Inflammatory macrophage treated with lipopolysaccharide for 4 hours (primary cell): Measurements from ENCODE around the gene TTC9.
A peak's percentile ranks its signal among the peaks of the same experiment; 100 is the strongest.

Source experiments
- DNase-seq: peaks from one replicate; pipeline ENCODE4 v3.0.0-alpha.2; 2020

Gene TTC9

DNA sequence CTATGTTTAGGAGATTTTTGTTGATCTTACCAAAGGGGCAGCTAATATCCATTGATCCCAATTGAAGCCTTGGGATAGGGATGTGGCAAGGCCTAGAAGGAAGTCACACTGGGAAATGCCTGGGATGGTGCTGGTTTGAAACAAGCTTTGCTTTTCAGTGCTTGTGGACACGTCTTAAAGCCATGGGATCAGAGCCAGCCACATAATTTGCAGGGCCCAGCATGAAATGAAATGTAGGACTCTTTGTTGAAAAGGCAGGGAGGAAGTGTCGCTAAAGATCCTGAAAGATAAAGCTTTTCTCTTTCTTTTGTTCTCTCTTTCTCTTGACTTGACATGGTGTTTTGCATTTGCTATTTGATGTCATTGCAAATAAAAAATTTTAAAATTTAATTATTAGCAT lies 5.0 kb downstream of the TTC9 start:
- no peak for DNase-seq

DNA sequence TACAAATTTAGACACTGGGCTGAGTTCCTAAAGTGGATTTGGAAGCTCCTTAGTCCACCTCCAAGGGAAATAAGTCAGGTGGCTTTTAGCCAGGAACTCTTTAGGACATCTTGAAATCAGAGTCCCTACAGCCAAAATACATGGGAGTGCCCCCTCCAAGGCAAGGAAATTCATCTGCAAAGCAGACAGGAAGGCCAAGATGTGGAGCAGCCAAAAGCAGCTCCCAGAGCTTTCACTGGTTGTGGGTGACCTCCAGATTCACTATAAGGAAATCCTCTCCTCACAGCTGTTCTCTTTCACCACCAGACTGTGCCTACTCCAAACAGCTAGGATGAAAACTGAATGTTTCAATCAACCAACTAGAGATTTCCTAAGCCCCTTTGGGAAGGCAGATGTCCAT lies 6.6 kb downstream of the TTC9 start:
- no peak for DNase-seq

DNA sequence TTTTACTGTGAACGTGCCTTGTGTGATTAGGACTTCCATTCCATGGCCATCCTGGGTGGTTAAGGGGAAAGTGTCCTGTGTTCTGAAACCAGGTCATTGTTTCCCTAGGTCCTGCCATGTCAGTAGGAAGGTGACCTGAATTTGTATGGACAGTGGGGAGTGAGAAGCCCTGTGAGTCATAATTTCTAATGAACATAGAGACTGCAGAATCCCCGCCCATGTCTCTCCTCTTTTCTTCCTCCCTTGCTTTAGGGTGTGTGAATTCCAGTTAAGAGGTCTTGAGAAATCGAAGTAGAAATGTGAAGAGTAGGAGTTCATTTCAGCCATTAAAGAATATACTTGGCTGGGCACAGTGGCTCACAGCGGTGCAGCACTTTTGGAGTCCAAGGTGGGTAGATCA lies 8.1 kb downstream of the TTC9 start:
- no peak for DNase-seq

DNA sequence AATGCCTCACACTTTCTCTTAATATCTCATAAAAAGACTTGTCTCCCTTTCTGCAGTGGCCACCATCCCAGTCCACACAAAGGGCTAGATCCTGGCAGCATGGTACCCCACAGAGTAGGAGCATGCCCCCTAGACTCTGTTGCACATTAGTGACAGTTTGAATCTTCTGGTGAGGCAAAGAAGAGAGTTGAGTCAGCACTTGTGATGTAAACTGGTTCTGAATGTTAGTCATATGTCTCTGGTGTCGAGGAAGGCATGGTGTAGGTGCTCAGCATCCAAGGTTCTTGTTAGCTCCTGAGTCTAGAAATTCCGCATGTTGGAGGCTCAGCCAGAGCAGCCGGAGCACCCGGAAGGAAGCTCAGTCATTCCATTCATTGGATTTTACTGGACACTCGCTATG lies 9.8 kb downstream of the TTC9 start:
- DNase-seq: no peak

DNA sequence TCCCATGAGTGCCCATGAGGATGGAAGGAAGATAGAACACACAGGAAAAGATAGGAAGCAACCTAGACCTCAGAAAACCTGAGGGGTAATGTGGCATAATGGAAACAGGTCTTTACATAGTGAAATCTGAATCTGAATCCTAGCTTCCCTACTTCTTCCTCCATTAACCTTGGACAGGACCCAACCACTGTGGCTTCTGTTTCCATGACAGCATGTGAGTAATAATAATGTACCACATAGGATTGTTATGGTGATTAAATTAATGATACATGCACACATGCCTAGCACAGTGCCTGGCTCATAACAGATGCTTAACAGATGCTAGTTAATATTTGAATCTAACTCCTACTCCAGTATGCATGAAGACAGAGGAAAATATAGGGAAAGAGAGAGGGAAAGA lies 11.2 kb downstream of the TTC9 start:
- DNase-seq: no peak

DNA sequence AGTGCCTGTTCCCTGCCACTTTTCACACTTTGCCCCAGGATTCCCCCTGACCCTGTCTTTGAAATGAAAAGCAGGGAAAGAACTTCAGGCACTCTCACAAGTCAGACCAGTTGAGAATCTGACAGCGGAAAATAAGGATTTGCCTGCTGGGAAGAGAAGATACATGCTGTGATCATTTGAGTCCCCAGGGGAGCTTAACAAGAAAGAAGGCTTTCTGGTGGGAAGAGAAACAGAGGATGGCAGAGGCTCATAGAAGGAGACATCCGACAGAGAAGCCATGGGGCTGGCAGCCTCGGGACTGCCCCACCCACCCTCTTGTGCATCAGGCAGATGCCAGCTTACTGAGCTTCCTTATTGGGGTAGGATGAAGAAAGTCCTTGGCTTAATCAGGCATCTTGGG lies 11.9 kb downstream of the TTC9 start:
- no peak for DNase-seq

DNA sequence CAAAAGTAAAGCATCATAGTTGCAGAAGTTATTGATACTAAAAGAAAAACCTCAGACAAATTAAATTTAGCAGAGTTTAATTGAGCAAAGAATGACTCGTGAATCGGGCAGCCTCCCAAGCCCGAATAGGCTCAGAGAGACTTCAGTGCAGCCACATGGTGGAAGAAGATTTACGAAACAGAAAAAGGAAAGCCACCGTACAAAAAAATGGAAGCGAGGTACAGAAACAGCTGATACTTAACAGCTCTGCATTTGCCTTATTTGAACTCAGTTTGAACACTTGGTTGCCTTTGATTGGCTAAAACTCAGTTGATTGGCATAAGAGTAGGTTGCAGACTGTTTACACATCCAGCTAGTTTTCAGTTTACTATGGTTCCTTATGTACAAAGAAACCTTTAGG lies 12.9 kb downstream of the TTC9 start:
- DNase-seq: no peak

DNA sequence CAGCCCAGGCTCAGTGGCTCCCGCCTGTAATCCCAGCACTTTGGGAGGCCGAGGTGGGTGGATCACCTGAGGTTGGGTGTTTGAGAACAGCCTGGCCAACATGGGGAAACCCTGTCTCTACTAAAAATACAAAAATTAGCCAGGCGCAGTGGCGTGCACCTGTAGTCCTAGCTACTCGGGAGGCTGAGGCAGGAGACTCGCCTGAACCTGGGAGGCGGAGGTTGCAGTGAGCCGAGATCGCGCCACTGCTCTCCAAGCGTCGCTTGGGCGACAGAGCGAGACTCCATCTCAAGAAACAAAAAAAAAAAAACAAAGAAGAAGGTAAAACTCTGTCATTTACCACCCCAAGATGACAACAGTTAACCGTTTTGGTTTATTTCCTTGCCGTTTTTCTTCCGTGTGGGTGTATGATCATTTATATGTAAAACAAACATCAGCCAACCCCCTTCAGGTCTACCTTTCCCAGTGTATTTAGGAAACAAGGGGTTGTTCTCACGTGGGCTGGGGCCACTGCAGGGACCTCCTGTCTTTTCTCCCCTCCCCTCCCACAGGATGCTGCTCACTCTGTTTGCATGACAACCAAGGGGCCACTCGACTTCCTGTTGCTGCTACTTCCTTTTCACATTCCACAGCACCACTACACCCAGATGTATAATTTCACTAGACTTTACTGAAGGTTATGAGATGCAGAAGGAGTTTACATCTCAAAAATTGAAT lies 13.6 kb downstream of the TTC9 start:
- DNase-seq: peak; percentile 21

DNA sequence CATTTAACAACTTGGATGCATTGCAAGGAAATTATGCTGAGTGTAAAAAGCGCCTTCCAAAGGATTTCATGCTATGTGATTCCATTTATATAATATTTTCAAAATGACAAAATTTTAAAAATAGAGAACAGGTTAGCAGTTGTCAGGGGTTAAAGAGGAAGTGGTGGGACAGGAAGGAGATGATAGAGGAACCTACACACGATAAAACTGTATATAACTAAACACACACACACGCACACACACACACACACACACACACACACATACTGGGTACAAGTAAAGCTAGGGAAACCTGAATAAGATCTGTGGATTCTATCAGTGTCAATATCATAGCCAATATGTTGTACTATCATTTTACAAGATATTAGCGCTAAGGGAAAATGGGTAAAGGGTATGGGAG lies 17.2 kb downstream of the TTC9 start:
- peak; percentile 16 for DNase-seq

DNA sequence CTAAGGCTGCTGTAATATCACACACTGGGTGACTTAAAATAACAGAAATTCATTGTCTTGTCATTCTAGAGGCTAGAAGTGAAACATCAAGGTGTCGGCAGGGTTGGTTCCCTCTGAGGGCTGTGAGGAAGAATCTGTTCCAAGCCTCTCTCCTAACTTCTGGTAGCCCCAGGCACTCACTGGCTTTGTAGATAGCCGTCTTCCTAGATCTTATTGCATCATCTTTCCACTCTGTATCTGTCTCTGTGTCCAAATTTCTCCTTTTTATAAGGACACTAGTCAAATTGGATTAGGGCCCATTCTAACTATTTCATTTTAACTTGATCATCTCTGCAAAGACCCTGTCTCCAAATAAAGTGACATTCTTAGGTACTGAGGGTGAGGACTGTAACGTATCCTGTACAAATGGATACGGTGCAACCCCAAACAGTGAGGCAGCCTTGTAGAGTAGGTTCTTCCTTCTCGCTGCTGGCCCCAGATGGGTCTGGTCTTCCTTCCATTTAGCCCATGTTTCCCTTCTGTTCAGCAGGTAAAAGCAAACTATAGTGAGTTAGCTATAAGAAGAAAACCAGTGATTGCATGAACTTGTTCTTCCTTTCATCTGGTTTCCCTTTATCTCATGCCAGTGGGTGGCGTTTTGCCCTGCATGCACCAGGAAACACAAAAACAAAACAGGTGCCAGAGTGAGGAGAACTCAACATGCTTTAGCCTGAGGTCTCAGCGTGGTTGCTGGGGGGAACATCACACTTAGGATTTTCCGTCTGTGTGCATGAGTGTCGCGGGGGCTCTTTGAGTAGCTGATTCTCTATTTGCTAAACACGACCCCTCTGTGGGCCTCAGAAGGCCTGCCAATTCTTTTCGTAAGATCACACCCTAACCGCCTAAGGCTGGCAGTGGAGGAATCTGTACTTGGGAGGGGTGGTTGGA lies 19.5 kb downstream of the TTC9 start:
- DNase-seq: no peak

DNA sequence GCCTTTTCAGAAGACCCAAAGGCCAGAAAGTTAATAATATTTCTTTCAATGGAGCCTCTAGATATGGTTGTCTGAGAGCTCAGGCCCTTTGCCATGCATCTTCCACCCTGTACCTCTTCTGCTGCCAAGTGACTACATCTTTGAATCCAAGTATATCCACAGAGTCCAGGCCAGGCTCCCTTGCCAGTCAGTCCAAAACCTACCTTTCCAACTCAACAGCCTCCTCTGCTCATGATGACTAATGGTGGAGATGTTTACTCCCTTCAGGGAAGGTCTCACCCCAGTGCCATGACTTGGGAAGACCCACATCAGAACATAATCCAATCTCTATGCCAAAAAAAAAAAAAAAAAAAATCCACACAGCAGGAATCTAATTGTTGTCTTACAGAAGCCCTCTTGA lies 20.4 kb downstream of the TTC9 start:
- DNase-seq: no peak

DNA sequence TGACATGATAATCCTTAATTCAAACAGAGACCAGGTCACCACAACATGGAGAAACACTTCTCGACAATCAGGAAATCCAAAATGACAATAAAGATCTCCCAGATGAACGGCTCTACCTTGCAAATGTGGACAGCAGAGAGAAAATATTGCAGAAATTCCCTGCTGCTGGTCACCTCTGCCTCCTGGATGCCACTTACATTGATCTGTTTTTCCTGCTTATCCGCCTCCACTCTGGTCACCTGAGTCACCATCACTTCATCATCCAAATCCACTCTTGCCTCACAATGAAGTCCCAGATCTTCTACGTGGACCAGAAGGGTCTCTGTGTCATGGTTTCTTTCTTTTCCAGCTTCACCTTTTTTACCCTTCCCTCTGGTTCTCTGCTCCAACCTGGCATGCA lies 21.1 kb downstream of the TTC9 start:
- no peak for DNase-seq

DNA sequence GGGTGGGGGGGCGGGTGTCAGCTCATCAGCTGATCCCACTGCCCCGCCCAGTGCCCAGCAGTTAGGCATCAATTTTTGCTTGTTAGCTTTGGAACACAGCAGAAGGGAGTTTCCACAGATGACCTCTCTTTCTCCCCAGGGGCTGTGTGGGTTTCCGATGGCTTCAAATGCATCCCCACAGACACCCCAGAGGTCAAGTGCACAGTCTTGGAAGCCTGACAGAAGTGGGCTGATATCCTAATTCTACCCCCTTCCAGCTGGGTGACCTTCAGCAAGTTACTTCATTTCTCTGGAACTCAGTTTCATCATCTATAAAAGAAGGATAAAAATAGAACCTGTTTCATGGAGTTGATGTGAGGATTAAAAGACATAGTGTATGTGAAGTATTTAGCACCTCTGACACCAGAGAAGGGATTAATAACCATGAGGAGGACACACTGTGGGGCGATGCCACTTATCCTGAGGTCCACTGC lies 22.0 kb downstream of the TTC9 start:
- DNase-seq: no peak

DNA sequence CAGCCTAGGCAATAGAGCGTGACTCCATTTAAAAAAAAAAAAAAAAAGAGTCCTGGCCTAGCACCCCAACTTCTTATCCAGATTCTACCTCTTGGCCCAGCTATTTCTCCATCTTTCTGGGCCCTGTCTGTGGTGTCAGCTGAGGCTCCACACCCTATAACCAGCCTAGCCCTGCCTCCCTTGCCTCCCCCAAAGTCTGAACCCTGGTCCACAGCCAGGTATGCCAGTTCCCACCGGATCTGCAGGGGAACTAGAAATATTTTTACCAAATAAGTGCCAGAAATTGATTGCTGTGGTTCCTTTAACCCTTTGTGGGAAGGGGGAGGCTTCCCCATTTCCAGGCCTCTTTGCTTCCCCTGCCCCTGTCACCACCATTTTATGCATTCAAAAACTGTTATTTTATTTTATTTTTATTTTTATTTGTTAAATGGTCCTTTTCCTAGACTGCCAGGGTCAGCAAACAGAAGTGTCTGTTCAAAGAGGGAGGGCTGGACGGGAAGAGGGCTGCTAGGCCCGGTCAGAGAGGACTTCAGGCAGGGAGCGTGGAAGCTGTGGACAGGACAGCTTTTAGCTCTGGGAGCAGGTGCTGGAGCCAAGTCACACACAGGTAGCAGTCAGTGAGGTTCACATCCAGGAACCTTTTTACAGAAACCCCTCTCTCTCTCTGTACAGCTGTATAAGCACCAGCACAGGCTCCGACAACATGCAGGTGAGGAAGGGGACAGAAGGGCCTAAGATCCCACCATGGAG lies 23.2 kb downstream of the TTC9 start:
- no peak for DNase-seq

DNA sequence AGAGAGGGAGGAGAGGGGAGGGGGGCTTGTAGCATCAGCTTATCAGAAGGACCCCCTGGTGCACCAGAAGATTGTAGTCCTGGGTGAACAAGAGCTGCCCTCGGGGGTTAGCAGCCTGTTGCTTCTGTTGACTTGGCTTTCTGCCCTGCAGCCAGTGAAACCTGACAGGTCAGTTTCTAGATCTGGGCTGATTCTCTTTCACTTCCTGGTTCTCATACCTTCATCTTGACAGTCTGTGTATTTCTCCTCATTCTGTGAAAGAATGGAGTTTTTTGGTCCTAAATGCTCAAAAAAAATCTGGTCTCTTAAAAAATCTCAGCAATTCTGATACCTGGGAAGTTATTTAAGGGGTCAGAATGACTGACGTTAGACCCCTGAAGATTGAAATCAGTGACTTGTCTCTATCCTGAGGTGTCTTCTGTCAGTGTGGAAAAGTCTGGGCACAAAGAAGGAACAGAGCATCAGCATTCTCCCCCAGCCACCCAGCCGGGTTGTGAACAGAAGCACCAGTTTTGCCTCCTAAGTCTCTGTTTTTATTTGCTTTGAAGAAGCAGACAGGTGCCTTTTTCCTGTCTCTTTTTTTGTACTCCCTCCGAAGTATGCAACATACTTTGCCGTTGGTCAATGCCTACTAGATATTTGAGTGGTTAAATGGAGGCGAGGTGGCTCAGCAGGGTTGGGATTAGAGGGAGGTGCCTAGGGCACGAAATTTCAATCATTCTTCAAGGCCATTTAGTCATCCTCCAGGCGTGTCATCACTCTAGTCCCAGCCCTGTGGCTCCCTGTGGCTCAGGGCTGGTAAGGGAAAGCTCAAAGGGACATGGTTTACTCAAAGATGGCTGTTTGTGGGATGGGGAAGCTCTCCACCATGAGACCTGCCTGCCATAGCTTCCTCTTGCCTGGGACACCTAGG lies 24.0 kb downstream of the TTC9 start:
- DNase-seq: no peak

DNA sequence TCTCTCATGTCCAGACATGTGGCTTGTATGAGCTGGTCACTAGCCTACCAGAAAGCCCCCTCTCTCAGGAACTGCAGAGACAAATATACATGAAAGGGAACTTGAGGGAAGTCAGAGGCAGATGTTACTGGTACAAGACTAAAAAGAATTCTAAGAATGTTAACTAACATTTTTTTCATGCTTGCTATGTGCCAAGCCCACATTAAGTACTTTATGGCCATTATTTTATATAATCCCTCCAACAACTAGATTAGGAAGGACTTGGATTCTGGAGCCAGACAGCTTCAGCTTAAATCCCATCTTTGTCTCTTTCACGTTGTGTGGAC lies 24.6 kb downstream of the TTC9 start:
- no peak for DNase-seq

DNA sequence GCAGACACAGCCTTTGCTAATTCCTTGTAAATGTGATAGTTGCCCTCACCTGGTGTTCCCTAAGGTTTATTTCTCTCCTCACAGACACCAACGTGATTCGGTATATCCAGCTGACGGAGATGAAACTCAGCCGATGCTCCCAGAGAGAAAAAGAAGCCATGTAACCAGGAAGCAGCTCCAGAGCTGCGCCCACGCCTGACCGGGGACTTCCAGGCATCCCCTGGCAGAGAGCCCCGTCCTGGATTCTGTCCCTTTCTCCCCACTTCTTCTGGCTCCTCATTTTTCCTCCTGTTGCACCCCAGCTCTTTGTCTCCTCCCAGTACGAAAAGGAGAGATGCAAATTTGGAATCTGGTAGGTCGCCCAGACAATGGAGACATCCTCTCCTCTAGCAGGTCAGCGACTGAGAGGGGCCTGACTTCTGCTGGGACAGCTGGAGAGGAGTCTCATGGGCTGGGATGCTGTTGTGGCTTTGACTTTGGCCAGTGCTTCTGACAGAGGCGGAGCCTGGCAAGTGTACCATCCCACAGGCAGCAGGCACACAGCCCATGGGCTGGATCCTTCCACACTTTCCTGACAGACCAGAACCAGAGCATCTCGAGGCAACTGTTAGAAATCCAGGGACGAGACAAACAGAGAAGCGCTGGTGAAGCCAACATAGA lies 29.4 kb downstream of the TTC9 start:
- DNase-seq: no peak

DNA sequence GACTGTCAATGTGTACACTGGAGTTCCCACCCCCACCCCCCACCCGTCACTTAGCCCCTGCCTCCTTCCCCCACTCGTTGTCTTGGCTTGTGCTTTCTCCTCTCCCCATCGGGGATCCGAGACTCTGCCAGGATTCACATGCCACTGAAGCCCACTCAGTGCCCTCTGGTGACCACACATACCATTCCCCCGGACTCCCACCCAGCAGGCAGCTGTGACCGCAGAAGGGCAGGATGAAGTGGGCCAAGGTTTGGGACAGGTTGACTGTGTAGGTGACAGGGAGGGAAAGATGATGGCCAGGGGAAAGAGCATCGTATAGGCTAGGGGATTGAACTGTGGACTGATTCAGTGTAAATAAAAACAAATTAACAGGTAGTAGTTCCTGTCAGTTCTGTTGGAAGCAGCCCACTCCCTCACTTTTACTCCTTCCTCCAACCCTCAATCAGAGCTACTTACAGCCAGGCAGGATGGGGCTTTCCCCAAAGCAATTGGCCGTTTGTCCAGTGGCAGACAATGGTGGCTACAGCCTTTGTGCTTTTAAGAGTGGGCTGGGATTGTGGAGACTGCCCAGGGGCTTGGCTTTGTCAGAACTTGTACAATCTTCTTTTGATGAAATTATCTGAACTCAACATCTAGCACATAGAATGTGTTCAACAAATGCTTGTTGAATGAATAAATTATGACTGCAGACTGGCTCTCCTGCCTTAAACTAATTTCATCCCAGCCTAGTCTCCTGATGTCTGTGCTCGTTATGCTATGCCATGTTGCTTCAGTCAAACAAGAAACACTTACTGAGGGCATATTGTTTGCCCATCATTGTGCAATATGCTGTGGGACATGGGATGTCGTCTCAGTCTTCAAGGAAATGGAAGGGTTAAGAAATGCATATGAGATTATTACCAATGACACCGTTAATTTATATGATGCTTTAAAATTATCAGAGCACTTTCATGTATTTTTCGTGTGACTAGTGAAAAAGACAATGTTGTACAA lies 30.2 kb downstream of the TTC9 start:
- DNase-seq: no peak

DNA sequence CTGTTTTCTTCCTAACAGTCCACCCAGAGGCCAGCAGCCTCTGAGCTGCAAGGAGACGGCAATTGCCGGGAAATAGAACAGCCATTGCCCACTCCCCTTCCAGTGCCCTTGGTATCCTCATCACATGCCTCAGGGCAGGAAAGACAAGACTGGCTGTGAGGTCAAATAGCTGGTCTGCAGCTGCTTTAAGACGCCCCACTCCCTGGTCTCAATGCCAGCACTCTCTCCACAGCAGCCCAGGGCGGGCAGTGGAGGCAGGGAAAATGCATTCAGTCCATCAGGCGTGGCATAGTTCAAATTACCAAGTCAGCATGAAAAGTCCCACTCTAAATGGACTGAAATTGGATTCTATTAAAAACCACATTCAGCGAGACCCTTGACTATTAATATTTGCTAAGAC lies 35.6 kb downstream of the TTC9 start:
- no peak for DNase-seq

DNA sequence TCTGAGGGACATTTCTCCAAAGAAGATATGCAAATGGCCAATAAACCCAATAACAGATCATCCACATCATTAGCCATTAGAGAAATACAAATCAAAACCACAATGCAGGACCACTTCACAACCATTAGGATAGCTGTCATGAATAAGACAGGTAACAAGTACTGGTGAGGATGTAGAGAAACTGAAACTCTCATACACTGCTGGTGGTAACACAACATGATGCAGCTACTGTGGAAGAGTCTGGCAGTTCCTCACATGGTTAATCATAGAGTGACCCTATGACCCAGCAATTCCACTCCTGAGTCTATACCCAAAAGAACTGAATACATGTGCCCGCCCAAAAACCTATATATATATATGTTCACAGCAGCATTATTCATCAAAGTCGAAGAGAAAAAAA lies 39.0 kb downstream of the TTC9 start:
- no peak for DNase-seq

DNA sequence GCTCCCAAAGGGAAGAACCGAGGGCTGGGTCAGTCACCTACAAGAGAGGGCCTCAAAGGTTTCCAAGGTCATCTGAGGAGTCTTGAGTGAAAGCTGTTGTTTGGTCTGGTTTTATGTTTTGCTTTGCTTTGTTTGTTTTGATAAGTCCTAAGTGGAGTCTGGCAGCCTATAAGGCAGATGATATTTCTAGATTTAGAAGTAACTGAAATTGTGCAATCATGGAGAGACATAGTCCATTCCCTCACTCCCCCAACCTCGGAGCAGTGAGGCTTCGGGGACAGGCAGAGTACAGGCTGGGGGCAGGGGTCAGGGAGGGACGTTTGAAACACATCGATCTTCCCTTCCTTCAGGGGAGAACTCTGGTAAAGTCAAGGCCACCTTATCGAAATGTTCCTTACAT lies 42.3 kb downstream of the TTC9 start:
- DNase-seq: no peak
